AG04450 (cell line): ENCODE data around the gene MR1. TPM values are rescaled to one million over a fixed set of nuclear protein-coding genes. Genes with fewer than 3 reads are reported as not detected.

Experiments used
- CTCF ChIA-PET: fragments of 300-600, 350-600 bp; formaldehyde crosslinking; extraction: SDS; loops from one replicate; lab custom pipeline; 2022; ENCODE audit warnings: antibody characterized with exemption, inconsistent platforms; lab: Charles Lee
- POLR2A ChIA-PET: fragments of 350-600 bp; formaldehyde crosslinking; extraction: SDS; loops from one replicate; lab custom pipeline; 2021; ENCODE audit warnings: antibody characterized with exemption, inconsistent platforms; lab: Yijun Ruan, JAX
- DNase-seq: peaks from one replicate; pipeline ENCODE4 v3.0.0-alpha.2; 2011; ENCODE audit warnings: low read depth, low spot score
- H3K27ac ChIP-seq: one replicate; pipeline ENCODE4 v1.5.1; 2012; ENCODE audit warnings: low read depth, low read length, control low read depth
- H3K27me3 ChIP-seq: one replicate; pipeline ENCODE4 v1.6.0; 2012; ENCODE audit warnings: low read length; ENCODE audit not compliant: control insufficient read depth, insufficient read depth
- H3K4me3 ChIP-seq: 2 replicates; pipeline ENCODE4 v1.5.1; 2011; ENCODE audit warnings: mild to moderate bottlenecking, low read depth, low read length, control low read depth
- H3K9me3 ChIP-seq: 2 replicates; pipeline ENCODE4 v1.5.1; 2012; ENCODE audit warnings: low read length; ENCODE audit not compliant: control insufficient read depth, insufficient read depth
- CTCF ChIP-seq: IDR thresholded peaks from 2 replicates; pipeline ENCODE4 v1.5.1; 2011; ENCODE audit warnings: low read depth, low read length, control low read depth, inconsistent platforms
- polyA plus RNA-seq: library from polyadenylated mRNA; depleted of rRNA; stranded (reverse); fragments of >200 nt; gene quantifications from 2 replicates; pipeline ENCODE4 v1.2.3, GENCODE V29; 2011

MR1 gene
- polyA plus RNA-seq, 1 experiment, result 17.2 TPM

GRCh38 chr1:181018901-181019681, 14.7 kb upstream of the MR1 start:
- no peaks in the 10 kb centered on the region for H3K27me3 ChIP-seq
- CTCF ChIA-PET, result interaction anchor here (0.9 to 1.3 kb wide), 6 partner anchors 20 to 147 kb away, joined by 3 to 7 read pairs (median 3); no protein-coding TSS in a partner anchor
- no peak for TF ChIP-seq CTCF
- POLR2A ChIA-PET, result interaction anchor here (0.6 to 0.8 kb wide), 3 partner anchors 106 to 526 kb away, joined by 3 to 9 read pairs (median 4); no protein-coding TSS in a partner anchor
- no peak for DNase-seq
- H3K4me3 ChIP-seq, result no peak overlapping the region
- H3K27ac ChIP-seq, result no peak overlapping the region
- H3K9me3 ChIP-seq, result no peaks in the 10 kb centered on the region; the same call in 1 of the 2 replicates

DNA sequence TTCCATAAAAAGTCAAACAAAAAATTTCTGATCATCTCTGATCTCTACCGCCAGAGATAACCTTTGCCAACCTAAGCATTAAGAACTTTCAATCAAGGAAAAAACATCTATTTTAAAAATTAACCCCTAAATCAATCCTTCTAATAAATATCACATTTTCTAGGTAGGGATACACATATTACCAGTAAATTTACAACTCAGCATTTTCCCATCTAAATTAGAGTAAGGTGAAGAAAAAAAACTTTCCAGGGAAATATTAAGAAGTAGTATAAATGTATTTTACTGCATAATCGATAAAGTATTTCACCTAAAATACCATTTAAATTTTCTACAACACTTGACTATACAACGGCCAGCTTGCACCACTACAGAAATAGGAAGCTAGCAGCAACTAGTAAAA, 12.6 kb upstream of the MR1 start:
- Histone ChIP-seq H3K27ac (no peak overlapping the region), H3K27me3 (no peaks in the 10 kb centered on the region), H3K9me3 (no peaks in the 10 kb centered on the region; the same call in 1 of the 2 replicates), H3K4me3 (peak overlapping the region; percentile 96)
- TF ChIP-seq CTCF, result no peak
- ChIA-PET POLR2A (interaction anchor here (0.5 to 2.3 kb wide), 3 partner anchors 23 to 69 kb away, joined by 3 to 12 read pairs (median 3); no protein-coding TSS in a partner anchor), CTCF (interaction anchor here (1.4 to 1.9 kb wide), 3 partner anchors 121 to 146 kb away, joined by 3 to 14 read pairs (median 3); no protein-coding TSS in a partner anchor)
- DNase-seq, result no peak

GRCh38 chr1:181021811-181022434, 11.9 kb upstream of the MR1 start:
- no peaks in the 10 kb centered on the region; the same call in 1 of the 2 replicates for H3K9me3 ChIP-seq
- ChIA-PET CTCF (interaction anchor here (0.5 to 1.9 kb wide), 6 partner anchors 36 to 471 kb away, joined by 3 to 14 read pairs (median 3); no protein-coding TSS in a partner anchor), POLR2A (interaction anchor here (0.5 to 2.3 kb wide), 10 partner anchors 11 to 478 kb away, joined by 3 to 13 read pairs (median 3); partner anchors contain the start of genes IER5 and KIAA1614)
- peak; percentile 24 for DNase-seq
- peak overlapping the region; percentile 70 for H3K27ac ChIP-seq
- H3K27me3 ChIP-seq, result no peaks in the 10 kb centered on the region
- TF ChIP-seq CTCF, result no peak
- H3K4me3 ChIP-seq, result peak overlapping the region; percentile 96

DNA sequence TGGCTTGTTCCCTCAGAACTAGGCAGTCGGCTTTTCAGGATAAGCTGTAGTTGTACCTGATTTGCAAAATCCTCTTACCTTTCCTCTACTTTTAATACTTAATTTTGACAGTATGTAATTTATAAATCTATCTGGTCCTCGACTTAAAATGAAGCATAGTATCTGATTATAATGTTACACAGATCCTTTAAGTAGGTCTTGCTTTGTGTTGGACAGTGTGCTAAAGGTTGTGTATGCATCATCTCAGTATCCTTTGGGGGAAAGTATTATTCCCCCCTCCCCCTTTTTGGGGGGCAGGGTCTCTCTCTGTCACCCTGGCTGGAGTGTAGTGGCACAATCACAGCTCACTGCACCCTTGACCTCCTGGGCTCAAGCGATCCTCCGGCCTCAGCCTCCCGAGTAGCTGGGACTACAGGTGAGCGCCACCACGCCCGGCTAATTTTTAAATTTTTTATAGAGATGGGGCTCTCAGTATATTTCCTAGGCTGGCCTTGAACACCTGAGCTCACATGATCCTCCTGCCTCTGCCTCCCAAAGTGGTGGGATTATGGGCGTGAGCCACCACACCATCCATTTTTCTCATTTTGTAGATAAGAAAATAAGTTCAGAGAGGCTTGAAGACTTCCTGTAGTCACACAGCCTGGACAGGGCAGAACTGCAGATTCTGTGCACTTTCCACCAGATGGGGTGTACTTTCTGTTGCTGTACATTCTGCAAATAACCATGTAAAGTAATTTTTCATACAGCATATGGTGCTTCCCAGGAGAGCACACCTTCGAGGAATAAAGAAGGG, 10.3 kb upstream of the MR1 start:
- DNase-seq, result no peak
- peak overlapping the region; percentile 41 for H3K4me3 ChIP-seq
- TF ChIP-seq CTCF, result no peak
- ChIA-PET POLR2A (interaction anchor here (0.6 to 2.3 kb wide), 9 partner anchors 13 to 1069 kb away, joined by 3 to 13 read pairs (median 7); partner anchors contain the start of gene IER5), CTCF (interaction anchor here (0.6 to 1.8 kb wide), 5 partner anchors 10 to 119 kb away, joined by 3 to 4 read pairs (median 3); no protein-coding TSS in a partner anchor)
- no peaks in the 10 kb centered on the region for H3K27me3 ChIP-seq
- no peak overlapping the region for H3K27ac ChIP-seq
- no peaks in the 10 kb centered on the region; the same call in 1 of the 2 replicates for H3K9me3 ChIP-seq
